ENCODE results near the gene PRSS38. TPM values are rescaled to one million over a fixed set of nuclear protein-coding genes. Genes with fewer than 3 reads are reported as not detected.
A peak's percentile ranks its signal among the peaks of the same experiment; 100 is the strongest.

The PRSS38 gene
- total and polyA plus RNA-seq, 2 experiments from 2014 or later = not detected

DNA sequence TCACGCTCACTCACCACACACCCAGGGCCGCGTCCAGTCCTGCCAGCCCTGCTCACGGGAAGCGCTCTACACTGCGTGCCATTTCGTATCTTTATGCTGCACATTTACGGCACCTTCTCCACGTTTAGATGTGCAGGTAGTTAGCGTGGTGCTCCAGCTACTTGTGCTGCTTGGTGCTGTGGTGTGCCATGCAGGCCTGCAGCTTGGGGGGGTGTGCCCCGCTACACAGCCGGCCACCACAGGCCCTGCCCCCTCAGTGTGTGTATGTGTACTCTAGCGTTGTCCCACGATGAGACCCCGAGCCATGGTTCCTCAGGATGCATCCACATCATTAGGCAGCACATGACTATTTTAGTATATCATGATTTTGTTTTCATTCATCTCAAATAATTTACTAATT is 41.9 kb upstream of the PRSS38 start:
- 95% methylated on average over 15 of the region's 15 CpGs for WGBS, 2 experiments (ENCODE audit: low coverage in 1 of 2, low lambda C conversion rate in 2 of 2, missing lambda C conversion rate in 2 of 2)
- no peak overlapping the region for H3K27ac ChIP-seq
- H4K20me1 ChIP-seq (ENCODE audit: insufficient read depth) = no peaks in the 10 kb centered on the region
- H3K9me2 ChIP-seq (ENCODE audit: insufficient read depth) = no peaks in the 10 kb centered on the region
- no peaks in the 10 kb centered on the region for H3K36me3 ChIP-seq (ENCODE audit: low read depth)
- peaks cover 30% of the 10 kb centered on the region for H3K4me1 ChIP-seq (ENCODE audit: insufficient read depth)
- TF ChIP-seq EZH2phosphoT487 (IDR thresholded peaks at IDR 0.05; ENCODE audit: insufficient read depth, low read depth) = no peak
- TF ChIP-seq EZH2 (IDR thresholded peaks at IDR 0.05; ENCODE audit: insufficient read depth, poor library complexity, severe bottlenecking) = no peak
- H3K27me3 ChIP-seq (replicated peaks; ENCODE audit: insufficient read depth) = no peaks in the 10 kb centered on the region
- H2AFZ ChIP-seq = no peak overlapping the region
- H3K9ac ChIP-seq = no peak overlapping the region
- DNase-seq = no peak
- in situ Hi-C loops (cut with MboI) = no loop called here
- no peak overlapping the region for H3K4me3 ChIP-seq
- H3K4me2 ChIP-seq (ENCODE audit: unreplicated experiment) = no peak overlapping the region
- peaks cover 38% of the 10 kb centered on the region for H3F3A ChIP-seq (ENCODE audit: insufficient read depth)
- H3K9me3 ChIP-seq (ENCODE audit: low read depth) = no peaks in the 10 kb centered on the region
- no peaks in the 10 kb centered on the region for H3K79me2 ChIP-seq (ENCODE audit: insufficient read depth)

DNA sequence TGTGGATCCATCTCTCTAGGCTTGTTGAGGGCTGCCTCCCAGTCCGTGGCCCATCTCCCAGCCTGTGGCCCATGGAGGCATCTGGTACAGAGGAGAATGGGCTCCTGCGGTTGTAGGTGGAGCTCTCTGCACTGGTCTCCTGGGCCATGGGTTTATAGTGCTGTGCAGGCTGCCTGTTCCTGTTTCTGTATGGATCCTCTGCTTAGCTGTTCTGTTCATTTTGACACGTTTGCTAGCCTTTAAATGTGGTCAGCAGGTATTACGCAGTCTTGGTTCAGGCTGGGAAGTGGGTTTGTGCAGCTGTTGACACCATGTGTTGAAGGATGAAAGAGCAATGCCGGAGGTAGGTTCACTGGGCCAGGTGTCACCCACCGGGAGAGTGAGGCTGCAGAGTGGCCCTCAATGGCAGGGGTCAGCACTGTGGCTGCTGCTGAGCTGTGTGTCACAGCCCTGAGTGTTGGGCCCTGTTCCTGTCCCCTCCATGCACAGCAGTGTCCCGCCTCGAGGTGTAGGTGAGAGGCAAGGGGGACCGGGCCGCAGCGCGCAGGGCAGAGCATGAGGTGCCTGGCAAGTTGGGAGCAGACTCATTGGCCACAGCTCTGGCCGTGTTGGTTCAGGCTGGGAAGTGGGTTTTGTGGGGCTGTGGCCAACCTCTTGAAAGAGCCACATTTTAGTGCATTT is 41.3 kb upstream of the PRSS38 start:
- H2AFZ ChIP-seq = no peak overlapping the region
- H3K9me3 ChIP-seq (ENCODE audit: low read depth) = no peaks in the 10 kb centered on the region
- DNase-seq = no peak
- H3K79me2 ChIP-seq (ENCODE audit: insufficient read depth) = no peaks in the 10 kb centered on the region
- peaks cover 38% of the 10 kb centered on the region for H3F3A ChIP-seq (ENCODE audit: insufficient read depth)
- in situ Hi-C loops (cut with MboI) = no loop called here
- no peaks in the 10 kb centered on the region for H3K36me3 ChIP-seq (ENCODE audit: low read depth)
- no peak overlapping the region for H3K4me3 ChIP-seq
- H3K4me1 ChIP-seq (ENCODE audit: insufficient read depth) = peaks cover 36% of the 10 kb centered on the region
- no peaks in the 10 kb centered on the region for H3K27me3 ChIP-seq (replicated peaks; ENCODE audit: insufficient read depth)
- TF ChIP-seq EZH2phosphoT487 (IDR thresholded peaks at IDR 0.05; ENCODE audit: insufficient read depth, low read depth) (no peak), EZH2 (IDR thresholded peaks at IDR 0.05; ENCODE audit: insufficient read depth, poor library complexity, severe bottlenecking) (no peak)
- no peak overlapping the region for H3K9ac ChIP-seq
- no peak overlapping the region for H3K27ac ChIP-seq
- 94 to 96% methylated on average over 13 of the region's 13 CpGs for WGBS, 2 experiments (ENCODE audit: low coverage in 1 of 2, low lambda C conversion rate in 2 of 2, missing lambda C conversion rate in 2 of 2)
- H3K9me2 ChIP-seq (ENCODE audit: insufficient read depth) = no peaks in the 10 kb centered on the region
- no peak overlapping the region for H3K4me2 ChIP-seq (ENCODE audit: unreplicated experiment)
- H4K20me1 ChIP-seq (ENCODE audit: insufficient read depth) = no peaks in the 10 kb centered on the region

DNA sequence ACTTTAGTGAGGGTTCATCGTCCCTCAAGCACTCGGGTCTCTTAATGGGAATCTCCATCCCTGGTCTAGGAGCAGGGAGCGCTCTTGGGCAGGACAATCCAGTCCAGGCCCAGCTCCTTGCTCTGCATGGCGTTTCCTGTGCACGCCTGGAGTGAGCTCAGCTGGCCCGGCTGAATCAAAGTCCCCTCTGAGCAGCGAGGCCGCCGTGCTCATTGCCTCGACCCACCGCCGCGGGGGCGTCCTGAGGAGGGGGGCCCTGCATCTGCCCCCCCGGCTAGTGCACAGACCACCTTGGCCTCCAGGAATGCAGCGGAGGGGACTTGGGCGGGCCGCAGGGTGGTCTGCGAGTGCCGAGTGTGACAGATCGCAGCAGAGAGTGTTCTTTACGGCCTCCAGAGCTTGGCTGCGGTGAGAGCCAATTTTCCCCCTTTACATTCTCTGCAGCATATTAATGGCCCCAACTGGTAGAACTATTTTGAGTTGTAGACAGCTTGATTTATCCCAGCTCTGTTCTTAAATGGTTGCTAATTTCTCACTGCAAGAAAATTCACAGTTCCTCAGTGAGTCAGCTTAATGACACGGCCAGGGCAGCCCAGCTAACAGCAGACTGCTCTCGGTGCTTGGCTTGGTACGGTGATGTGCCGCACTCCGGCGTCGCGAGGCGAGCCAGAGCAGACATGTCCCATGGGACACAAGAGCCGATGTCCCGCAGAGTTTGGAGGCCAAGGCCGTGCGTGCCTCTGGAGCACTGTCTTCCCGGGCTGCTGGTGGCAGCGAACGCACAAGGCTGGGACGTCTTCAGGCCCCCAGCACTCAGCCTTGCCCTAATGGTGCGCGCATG is 40.4 kb upstream of the PRSS38 start:
- Histone ChIP-seq H3K9me3 (ENCODE audit: low read depth) (no peaks in the 10 kb centered on the region), H2AFZ (no peak overlapping the region), H4K20me1 (ENCODE audit: insufficient read depth) (no peaks in the 10 kb centered on the region), H3K36me3 (ENCODE audit: low read depth) (no peaks in the 10 kb centered on the region), H3K4me1 (ENCODE audit: insufficient read depth) (peaks cover 39% of the 10 kb centered on the region), H3K9ac (no peak overlapping the region), H3K27ac (peak overlapping the region; percentile 72), H3K27me3 (replicated peaks; ENCODE audit: insufficient read depth) (no peaks in the 10 kb centered on the region), H3K4me3 (no peak overlapping the region), H3K9me2 (ENCODE audit: insufficient read depth) (no peaks in the 10 kb centered on the region), H3K79me2 (ENCODE audit: insufficient read depth) (no peaks in the 10 kb centered on the region), H3F3A (ENCODE audit: insufficient read depth) (peaks cover 38% of the 10 kb centered on the region), H3K4me2 (ENCODE audit: unreplicated experiment) (peak overlapping the region; percentile 33)
- TF ChIP-seq EZH2 (IDR thresholded peaks at IDR 0.05; ENCODE audit: insufficient read depth, poor library complexity, severe bottlenecking) (no peak), EZH2phosphoT487 (IDR thresholded peaks at IDR 0.05; ENCODE audit: insufficient read depth, low read depth) (no peak)
- 56 to 60% methylated on average over 41 to 42 of the region's 42 CpGs for WGBS, 2 experiments (ENCODE audit: low coverage in 1 of 2, low lambda C conversion rate in 2 of 2, missing lambda C conversion rate in 2 of 2)
- DNase-seq = peak; percentile 82
- in situ Hi-C loops (cut with MboI) = no loop called here

DNA sequence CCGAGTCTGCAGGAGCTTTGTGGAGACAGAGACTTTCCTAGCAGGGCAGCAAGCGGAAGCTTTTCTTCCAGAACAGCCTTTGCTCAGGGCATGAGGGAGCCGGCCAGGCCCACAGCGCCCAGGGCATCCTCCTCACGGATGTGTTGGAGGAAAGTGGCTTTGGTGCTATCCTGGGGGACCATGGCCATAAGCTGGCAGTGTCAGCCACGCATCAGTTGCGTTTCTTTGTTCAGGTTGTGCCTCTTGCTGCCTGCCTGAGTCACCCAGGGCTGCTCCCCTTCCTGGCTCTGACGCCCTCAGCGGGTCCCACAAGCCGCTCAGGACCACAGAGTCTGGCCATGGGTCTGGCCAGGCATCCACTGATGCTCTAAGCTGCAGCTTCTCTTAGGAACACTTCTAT is 39.6 kb upstream of the PRSS38 start:
- peak; percentile 40 for DNase-seq
- peak overlapping the region; percentile 67 for H3K4me2 ChIP-seq (ENCODE audit: unreplicated experiment)
- TF ChIP-seq EZH2 (IDR thresholded peaks at IDR 0.05; ENCODE audit: insufficient read depth, poor library complexity, severe bottlenecking) = no peak
- no peak for TF ChIP-seq EZH2phosphoT487 (IDR thresholded peaks at IDR 0.05; ENCODE audit: insufficient read depth, low read depth)
- no peaks in the 10 kb centered on the region for H3K9me3 ChIP-seq (ENCODE audit: low read depth)
- H3K36me3 ChIP-seq (ENCODE audit: low read depth) = no peaks in the 10 kb centered on the region
- H3K79me2 ChIP-seq (ENCODE audit: insufficient read depth) = no peaks in the 10 kb centered on the region
- H3K4me3 ChIP-seq = no peak overlapping the region
- 96 to 97% methylated on average over 10 of the region's 10 CpGs for WGBS, 2 experiments (ENCODE audit: low coverage in 1 of 2, low lambda C conversion rate in 2 of 2, missing lambda C conversion rate in 2 of 2)
- H4K20me1 ChIP-seq (ENCODE audit: insufficient read depth) = no peaks in the 10 kb centered on the region
- H3K27me3 ChIP-seq (replicated peaks; ENCODE audit: insufficient read depth) = no peaks in the 10 kb centered on the region
- H3K9me2 ChIP-seq (ENCODE audit: insufficient read depth) = no peaks in the 10 kb centered on the region
- in situ Hi-C loops (cut with MboI) = no loop called here
- no peak overlapping the region for H2AFZ ChIP-seq
- H3F3A ChIP-seq (ENCODE audit: insufficient read depth) = peaks cover 38% of the 10 kb centered on the region
- no peak overlapping the region; the same call in 1 of the 2 replicates for H3K9ac ChIP-seq
- peaks cover 39% of the 10 kb centered on the region for H3K4me1 ChIP-seq (ENCODE audit: insufficient read depth)
- H3K27ac ChIP-seq = peak overlapping the region; percentile 72

All from GM23248 (cell line).